PC-3 (cell line): ENCODE data around the gene CRTC3. TPM values are rescaled to one million over a fixed set of nuclear protein-coding genes. Genes with fewer than 3 reads are reported as not detected.
A peak's percentile ranks its signal among the peaks of the same experiment; 100 is the strongest.

Experiments
- ATAC-seq: fragments of 200-7000 bp; cut with Tn5 transposase; 2 replicates; pipeline ENCODE4 v1.9.1; 2020; ENCODE audit warnings: mild to moderate bottlenecking, moderate library complexity
- BruUV-seq: library from RNA; stranded (reverse); fragments of 400-500 nt; replicated peaks from 2 replicates; lab custom pipeline; 2021; lab: Mats Ljungman, UMichigan
- CTCF ChIA-PET: fragments of 300-600 bp; sonication (Branson Sonifier 250); formaldehyde crosslinking; loops from one replicate; lab custom pipeline; 2022; ENCODE audit warnings: antibody characterized with exemption; lab: Charles Lee
- POLR2A ChIA-PET: fragments of 300-600 bp; sonication (Branson Sonifier 250); formaldehyde crosslinking; loops from one replicate; lab custom pipeline; 2022; ENCODE audit warnings: antibody characterized with exemption; ENCODE audit not compliant: unreplicated experiment; lab: Charles Lee
- DNase-seq: peaks from one replicate; pipeline ENCODE4 v3.0.0-alpha.2; 2015
- H2AFZ ChIP-seq: fragments of 300-600 bp; sonication (generic); 2 replicates; pipeline ENCODE4 v1.6.0; 2016; ENCODE audit warnings: antibody characterized with exemption, low read length
- H3F3A ChIP-seq: fragments of 300-600 bp; sonication (generic); one replicate; pipeline ENCODE4 v1.6.0; 2017; ENCODE audit warnings: antibody characterized with exemption, low read length, control low read depth, mild to moderate bottlenecking; ENCODE audit not compliant: unreplicated experiment
- H3K27ac ChIP-seq: fragments of 300-600 bp; sonication (generic); 2 replicates; pipeline ENCODE4 v1.5.1; 2016; ENCODE audit warnings: mild to moderate bottlenecking, low read length
- H3K27me3 ChIP-seq: fragments of 300-600 bp; sonication (generic); 2 replicates; pipeline ENCODE4 v1.6.1; 2016; ENCODE audit warnings: low read length, mixed read lengths
- H3K36me3 ChIP-seq: fragments of 300-600 bp; sonication (generic); 2 replicates; pipeline ENCODE4 v1.6.1; 2016; ENCODE audit warnings: low read depth, mixed run types, low read length, mixed read lengths
- H3K4me1 ChIP-seq: fragments of 300-600 bp; sonication (generic); 2 replicates; pipeline ENCODE4 v1.5.1; 2016; ENCODE audit warnings: low read length; ENCODE audit not compliant: insufficient read depth
- H3K4me2 ChIP-seq: fragments of 300-600 bp; sonication (generic); 2 replicates; pipeline ENCODE4 v1.6.0; 2016; ENCODE audit warnings: low read length
- H3K4me3 ChIP-seq: fragments of 300-600 bp; sonication (generic); 2 replicates; pipeline ENCODE4 v1.5.1; 2016; ENCODE audit warnings: mild to moderate bottlenecking, low read length, mixed read lengths
- H3K79me2 ChIP-seq: fragments of 300-600 bp; sonication (generic); 2 replicates; pipeline ENCODE4 v1.6.1; 2017; ENCODE audit warnings: low read length, mixed read lengths
- H3K9ac ChIP-seq: fragments of 300-600 bp; sonication (generic); 2 replicates; pipeline ENCODE4 v1.6.0; 2016; ENCODE audit warnings: mild to moderate bottlenecking, low read length
- H3K9me2 ChIP-seq: fragments of 300-600 bp; sonication (generic); replicated peaks from 2 replicates; pipeline ENCODE4 v1.6.1; 2016; ENCODE audit warnings: mixed run types, low read length, mixed read lengths
- H3K9me3 ChIP-seq: fragments of 300-600 bp; sonication (generic); 2 replicates; pipeline ENCODE4 v1.6.1; 2016; ENCODE audit warnings: low read length, mixed read lengths
- H4K20me1 ChIP-seq: fragments of 300-600 bp; sonication (generic); 2 replicates; pipeline ENCODE4 v1.6.1; 2016; ENCODE audit warnings: low read length, mixed read lengths
- CTCF ChIP-seq: fragments of 300-600 bp; sonication (generic); conservative IDR thresholded peaks from 2 replicates; pipeline ENCODE4 v1.5.1; 2017; ENCODE audit warnings: antibody characterized with exemption, low read depth, mild to moderate bottlenecking, low read length
- EZH2 ChIP-seq: fragments of 300-600 bp; sonication (generic); IDR thresholded peaks from one replicate; pipeline ENCODE4 v1.6.1; 2017; ENCODE audit warnings: antibody characterized with exemption, mild to moderate bottlenecking, low read length; ENCODE audit not compliant: unreplicated experiment
- EZH2phosphoT487 ChIP-seq: fragments of 300-600 bp; sonication (generic); IDR thresholded peaks from 2 replicates; pipeline ENCODE4 v1.6.1; 2018; ENCODE audit warnings: mild to moderate bottlenecking, antibody characterized with exemption, low read length, borderline replicate concordance
- intact Hi-C: fragments of 100-400 bp; cut with micrococcal nuclease; formaldehyde crosslinking; loops from 2 replicates; pipeline ENCODE4 v1.9.0; 2023
- total RNA-seq: library from RNA; depleted of rRNA; stranded (reverse); fragments of >200 nt; gene quantifications from 2 replicates; pipeline ENCODE4 v1.2.3, GENCODE V29; 2014

Gene CRTC3
- total RNA-seq, 1 experiment from 2014 or later = 12.4 TPM

GRCh38 chr15:90679959-90680358, 150.2 kb downstream of the CRTC3 start:
- Histone ChIP-seq H3K4me2 (peak overlapping the region; percentile 45), H2AFZ (no peak overlapping the region), H3F3A (no peaks in the 10 kb centered on the region), H4K20me1 (no peaks in the 10 kb centered on the region), H3K4me1 (peaks cover 30% of the 10 kb centered on the region), H3K36me3 (no peaks in the 10 kb centered on the region), H3K79me2 (no peaks in the 10 kb centered on the region), H3K27ac (peak overlapping the region; percentile 88), H3K9me3 (no peaks in the 10 kb centered on the region), H3K4me3 (no peak overlapping the region; the same call in 1 of the 2 replicates), H3K9ac (no peak overlapping the region; the same call in 1 of the 2 replicates), H3K27me3 (no peaks in the 10 kb centered on the region), H3K9me2 (no peaks in the 10 kb centered on the region)
- ChIA-PET POLR2A (no interaction called here), CTCF (no interaction called here)
- TF ChIP-seq EZH2 (no peak), EZH2phosphoT487 (no peak), CTCF (no peak)
- intact Hi-C loops = no loop called here
- ATAC-seq = no peak
- no peak for DNase-seq
- BruUV-seq = no TSS peak

- Histone ChIP-seq H3F3A (no peaks in the 10 kb centered on the region), H3K36me3 (no peaks in the 10 kb centered on the region), H3K4me1 (peaks cover 30% of the 10 kb centered on the region), H3K79me2 (no peaks in the 10 kb centered on the region), H3K9ac (peak overlapping the region; percentile 61), H3K27ac (peak overlapping the region; percentile 88), H3K27me3 (no peaks in the 10 kb centered on the region), H2AFZ (peak overlapping the region; percentile 71), H3K4me2 (peak overlapping the region; percentile 45), H3K4me3 (no peak overlapping the region; the same call in 1 of the 2 replicates), H3K9me2 (no peaks in the 10 kb centered on the region), H3K9me3 (no peaks in the 10 kb centered on the region), H4K20me1 (no peaks in the 10 kb centered on the region)
- BruUV-seq = no TSS peak
- no peak for TF ChIP-seq EZH2
- no peak for TF ChIP-seq CTCF
- TF ChIP-seq EZH2phosphoT487 = no peak
- peak; percentile 80 for ATAC-seq
- POLR2A ChIA-PET = no interaction called here
- CTCF ChIA-PET = no interaction called here
- DNase-seq = peak; percentile 90
- intact Hi-C loops = no loop called here
These were observed 150.7 kb downstream of the CRTC3 start for GRCh38 chr15:90680371-90680935.

- intact Hi-C loops = no loop called here
- ChIA-PET POLR2A (no interaction called here), CTCF (no interaction called here)
- ATAC-seq (peak; percentile 13; the same call in 1 of the 2 replicates), DNase-seq (no peak)
- peak overlapping the region; percentile 71 for H2AFZ ChIP-seq
- peaks cover 30% of the 10 kb centered on the region for H3K4me1 ChIP-seq
- peak overlapping the region; percentile 88 for H3K27ac ChIP-seq
- H3K9me3 ChIP-seq = no peaks in the 10 kb centered on the region
- H3F3A ChIP-seq = no peaks in the 10 kb centered on the region
- H3K27me3 ChIP-seq = no peaks in the 10 kb centered on the region
- H3K4me3 ChIP-seq = no peak overlapping the region
- H4K20me1 ChIP-seq = no peaks in the 10 kb centered on the region
- H3K36me3 ChIP-seq = no peaks in the 10 kb centered on the region
- no peaks in the 10 kb centered on the region for H3K79me2 ChIP-seq
- TF ChIP-seq EZH2phosphoT487 = no peak
- no peak for TF ChIP-seq CTCF
- TF ChIP-seq EZH2 = no peak
- H3K9me2 ChIP-seq = no peaks in the 10 kb centered on the region
- BruUV-seq = no TSS peak
- peak overlapping the region; percentile 61 for H3K9ac ChIP-seq
- H3K4me2 ChIP-seq = no peak overlapping the region; the same call in 1 of the 2 replicates
These were observed 151.3 kb downstream of the CRTC3 start for GRCh38 chr15:90681056-90681455.
